SHP77 treated with DMSO at 0.1 percent for 48 hours (cell line): ENCODE data around the gene DACT1.

ENCODE experiments used
- DNase-seq: peaks from one replicate; lab custom pipeline; 2025; lab: John Stamatoyannopoulos, UW

Gene DACT1

GRCh38 chr14:58635091-58635830, 2.5 kb upstream of the DACT1 start:
- DNase-seq, result no peak

- DNase-seq, result no peak
Observed at GRCh38 chr14:58636129-58636528, 1.6 kb upstream of the DACT1 start.

GRCh38 chr14:58637040-58637390, 747 bp upstream of the DACT1 start:
- no peak for DNase-seq

- DNase-seq, result no peak
Observed at GRCh38 chr14:58638231-58639197, 752 bp downstream of the DACT1 start.

- no peak for DNase-seq
Observed at GRCh38 chr14:58639198-58639565, 1.4 kb downstream of the DACT1 start.

- peak; percentile 82 for DNase-seq
Observed at GRCh38 chr14:58639842-58640484, 2.2 kb downstream of the DACT1 start.

- no peak for DNase-seq
Observed at GRCh38 chr14:58640959-58641358, 3.2 kb downstream of the DACT1 start.

- DNase-seq, result no peak
Observed at GRCh38 chr14:58641509-58641908, 3.7 kb downstream of the DACT1 start.

GRCh38 chr14:58643366-58643765, 5.6 kb downstream of the DACT1 start:
- no peak for DNase-seq

- DNase-seq, result no peak
Observed at GRCh38 chr14:58645641-58646040, 7.9 kb downstream of the DACT1 start.

GRCh38 chr14:58646479-58646878, 8.7 kb downstream of the DACT1 start:
- no peak for DNase-seq

- DNase-seq, result no peak
Observed at GRCh38 chr14:58647777-58648176, 10.0 kb downstream of the DACT1 start.

- DNase-seq, result no peak
Observed at GRCh38 chr14:58650857-58651256, 13.1 kb downstream of the DACT1 start.

- DNase-seq, result no peak
Observed at GRCh38 chr14:58656671-58657411, 19.1 kb downstream of the DACT1 start.

- no peak for DNase-seq
Observed at GRCh38 chr14:58659061-58659460, 21.3 kb downstream of the DACT1 start.

GRCh38 chr14:58659846-58660245, 22.1 kb downstream of the DACT1 start:
- DNase-seq, result no peak

GRCh38 chr14:58660407-58660806, 22.6 kb downstream of the DACT1 start:
- no peak for DNase-seq

- no peak for DNase-seq
Observed at GRCh38 chr14:58662018-58662417, 24.3 kb downstream of the DACT1 start.

- DNase-seq, result no peak
Observed at GRCh38 chr14:58662759-58663158, 25.0 kb downstream of the DACT1 start.

- peak; percentile 84 for DNase-seq
Observed at GRCh38 chr14:58663494-58664111, 25.8 kb downstream of the DACT1 start.

GRCh38 chr14:58665773-58666500, 28.2 kb downstream of the DACT1 start:
- DNase-seq, result no peak
